HepG2 (cell line): ENCODE data around the gene EFNA2. TPM values are rescaled to one million over a fixed set of nuclear protein-coding genes. Genes with fewer than 3 reads are reported as not detected.

Source experiments
- ATAC-seq: fragments of 200-7000 bp; cut with Tn5 transposase; 3 replicates; pipeline ENCODE4 v1.9.1; 2020; ENCODE audit warnings: mild to moderate bottlenecking, moderate library complexity
- BruUV-seq: library from RNA; stranded (reverse); fragments of 400-500 nt; replicated peaks from 2 replicates; lab custom pipeline; 2021; lab: Mats Ljungman, UMichigan
- CTCF ChIA-PET: fragments of 300-600 bp; formaldehyde crosslinking; extraction: SDS; loops from one replicate; lab custom pipeline; 2021; ENCODE audit warnings: low total read pairs, inconsistent platforms, low intra/inter-chr PET ratio; lab: Yijun Ruan, JAX
- POLR2A ChIA-PET: fragments of 350-600 bp; sonication (Branson Sonifier 250); formaldehyde crosslinking; loops from one replicate; lab custom pipeline; 2020; ENCODE audit warnings: antibody characterized with exemption, inconsistent platforms; lab: Yijun Ruan, JAX
- DNase-seq: peaks from one replicate; pipeline ENCODE4 v3.0.0-alpha.2; 2015; ENCODE audit warnings: low spot score
- FAIRE-seq: peaks from 3 replicates; lab custom pipeline; 2011; peaks lifted over from hg19 to GRCh38; lab: Jason Lieb, UNC
- H2AFZ ChIP-seq: one replicate; pipeline ENCODE4 v1.6.1; 2011; ENCODE audit warnings: low read length, inconsistent platforms
- H3K27ac ChIP-seq: fragments of 300-600 bp; 3 replicates; pipeline ENCODE4 v1.8.0; 2011; ENCODE audit warnings: mixed run types, mild to moderate bottlenecking, mixed read lengths, low read length, inconsistent platforms; ENCODE audit not compliant: insufficient read depth; ENCODE audit errors: extremely low read length
- H3K27me3 ChIP-seq, 2 experiments: fragments of 200-600 bp in 1 of 2; 2 replicates in 1 of 2; 3 replicates in 1 of 2; pipeline versions ENCODE4 v1.6.0 to v1.8.0; 2011; ENCODE audit warnings: low read length in 2 of 2, mild to moderate bottlenecking in 2 of 2, moderate library complexity in 2 of 2, inconsistent platforms in 1 of 2; ENCODE audit not compliant: insufficient read depth in 2 of 2, control insufficient read depth in 1 of 2
- H3K36me3 ChIP-seq, 2 experiments: fragments of 200-600 bp in 1 of 2; replicated peaks in 1 of 2; 2 replicates in 1 of 2; 3 replicates in 1 of 2; pipeline versions ENCODE4 v1.5.1 to v1.8.0; 2011; ENCODE audit warnings: low read length in 2 of 2, inconsistent platforms in 1 of 2; ENCODE audit not compliant: insufficient read depth in 2 of 2, control insufficient read depth in 1 of 2
- H3K4me1 ChIP-seq: 2 replicates; pipeline ENCODE4 v1.5.1; 2012; ENCODE audit warnings: low read length, inconsistent platforms; ENCODE audit not compliant: insufficient read depth
- H3K4me2 ChIP-seq: 2 replicates; pipeline ENCODE4 v1.6.0; 2011; ENCODE audit warnings: low read depth, low read length, inconsistent platforms
- H3K4me3 ChIP-seq, 3 experiments: fragments of 200-600 bp in 1 of 3; sonication (generic), shearing (Covaris generic) in 1 of 3; replicated peaks in 1 of 3; 2 replicates each; pipeline ENCODE4 v1.5.1; 2011 to 2016; ENCODE audit warnings: low read length in 3 of 3, inconsistent platforms in 2 of 3, low read depth in 2 of 3, mild to moderate bottlenecking in 2 of 3, control low read depth in 1 of 3, mixed read lengths in 1 of 3; ENCODE audit not compliant: insufficient read depth in 1 of 3
- H3K79me2 ChIP-seq: one replicate; pipeline ENCODE4 v1.6.1; 2011; ENCODE audit warnings: low read length, inconsistent platforms; ENCODE audit not compliant: insufficient read depth
- H3K9ac ChIP-seq: 2 replicates; pipeline ENCODE4 v1.6.0; 2011; ENCODE audit warnings: mild to moderate bottlenecking, low read depth, low read length, inconsistent platforms; ENCODE audit not compliant: insufficient read depth
- H3K9me3 ChIP-seq: 2 replicates; pipeline ENCODE4 v1.5.1; 2012; ENCODE audit warnings: mild to moderate bottlenecking, low read length
- H4K20me1 ChIP-seq: 2 replicates; pipeline ENCODE4 v1.6.0; 2011; ENCODE audit warnings: inconsistent platforms, mild to moderate bottlenecking, low read length, moderate library complexity; ENCODE audit not compliant: insufficient read depth
- FOXJ3 ChIP-seq: sonication (generic); formaldehyde crosslinking; IDR thresholded peaks from 2 replicates; pipeline ENCODE4 v1.4.0; 2020; ENCODE audit warnings: missing genetic modification reagents, mild to moderate bottlenecking, borderline replicate concordance
- HHEX ChIP-seq: IDR thresholded peaks from 2 replicates; pipeline ENCODE4 v1.6.1; 2016; ENCODE audit warnings: control low read depth
- HMG20B ChIP-seq: conservative IDR thresholded peaks from 2 replicates; pipeline ENCODE4 v1.6.1; 2016; ENCODE audit warnings: missing genetic modification reagents, missing compliant biosample characterization
- MTA3 ChIP-seq: sonication (generic); formaldehyde crosslinking; IDR thresholded peaks from 2 replicates; pipeline ENCODE4 v1.4.0; 2020; ENCODE audit warnings: missing genetic modification reagents
- MXD1 ChIP-seq: sonication (generic); formaldehyde crosslinking; IDR thresholded peaks from 2 replicates; pipeline ENCODE4 v1.4.0; 2020; ENCODE audit warnings: mild to moderate bottlenecking, missing genetic modification reagents
- NR1H2 ChIP-seq: sonication (generic); formaldehyde crosslinking; IDR thresholded peaks from 2 replicates; pipeline ENCODE4 v1.8.1; 2022; ENCODE audit warnings: low read depth, missing genetic modification reagents, borderline replicate concordance
- NR2F2 ChIP-seq: IDR thresholded peaks from 2 replicates; pipeline ENCODE4 v1.6.1; 2012; ENCODE audit warnings: low read depth, inconsistent platforms, borderline replicate concordance
- PCBP2 ChIP-seq: fragments of 200-400 bp; formaldehyde crosslinking; optimal IDR thresholded peaks from 2 replicates; pipeline ENCODE3; 2018; ENCODE audit warnings: low read length, low read depth; ENCODE audit not compliant: poor library complexity, severe bottlenecking
- POLR2A ChIP-seq, 2 experiments: IDR thresholded peaks; 2 replicates each; pipeline ENCODE4 v1.6.1; 2011; ENCODE audit warnings: low read depth in 2 of 2, low read length in 2 of 2, mild to moderate bottlenecking in 1 of 2, moderate library complexity in 1 of 2; ENCODE audit not compliant: insufficient read depth in 1 of 2
- PTBP1 ChIP-seq: fragments of 200-400 bp; formaldehyde crosslinking; IDR thresholded peaks from 2 replicates; pipeline ENCODE4 v1.6.1; 2018; ENCODE audit warnings: low read length, low read depth; ENCODE audit not compliant: poor library complexity, severe bottlenecking
- SKIL ChIP-seq: sonication (generic); formaldehyde crosslinking; IDR thresholded peaks from 2 replicates; pipeline ENCODE4 v1.8.0; 2022; ENCODE audit warnings: missing genetic modification reagents, mild to moderate bottlenecking, moderate library complexity, borderline replicate concordance
- SP4 ChIP-seq: sonication (generic); formaldehyde crosslinking; IDR thresholded peaks from 2 replicates; pipeline ENCODE4 v1.8.1; 2023; ENCODE audit warnings: mild to moderate bottlenecking, missing genetic modification reagents
- SRSF1 ChIP-seq: fragments of 200-400 bp; formaldehyde crosslinking; optimal IDR thresholded peaks from 2 replicates; pipeline ENCODE3; 2017; ENCODE audit warnings: mild to moderate bottlenecking, low read depth, low read length, moderate library complexity
- ZNF235 ChIP-seq: sonication (generic); formaldehyde crosslinking; IDR thresholded peaks from 2 replicates; pipeline ENCODE4 v1.8.1; 2023; ENCODE audit warnings: mild to moderate bottlenecking, missing genetic modification reagents, borderline replicate concordance
- ZNF281 ChIP-seq: sonication (generic); formaldehyde crosslinking; IDR thresholded peaks from 2 replicates; pipeline ENCODE4 v1.4.0; 2020; ENCODE audit warnings: missing genetic modification reagents, borderline replicate concordance
- ZNF292 ChIP-seq: sonication (generic); formaldehyde crosslinking; IDR thresholded peaks from 2 replicates; pipeline ENCODE4 v1.8.1; 2022; ENCODE audit warnings: mild to moderate bottlenecking, low read depth, missing genetic modification reagents, borderline replicate concordance
- ZNF7 ChIP-seq: IDR thresholded peaks from 2 replicates; pipeline ENCODE4 v1.6.1; 2016; ENCODE audit warnings: missing biosample characterization, missing genetic modification reagents
- ZNF780A ChIP-seq: sonication (generic); formaldehyde crosslinking; IDR thresholded peaks from 2 replicates; pipeline ENCODE4 v1.8.0; 2022; ENCODE audit warnings: mild to moderate bottlenecking, missing genetic modification reagents, moderate library complexity
- ZNF841 ChIP-seq: sonication (generic); formaldehyde crosslinking; IDR thresholded peaks from 2 replicates; pipeline ENCODE4 v1.8.1; 2023; ENCODE audit warnings: missing genetic modification reagents, borderline replicate concordance
- WGBS: methylation state at CpG from one replicate; pipeline ENCODE4 v1.1.6; 2017; ENCODE audit warnings: low lambda C conversion rate; 5-methylcytosine and 5-hydroxymethylcytosine counted together
- in situ Hi-C: cut with HindIII; loops from 2 replicates; pipeline ENCODE4 v1.10.0; 2017; ENCODE audit warnings: low pct_unique_long_range_greater_than_20kb; ENCODE audit not compliant: extremely low pct_ligation_motif_present
- intact Hi-C: fragments of 100-400 bp; cut with micrococcal nuclease; formaldehyde crosslinking; loops from one replicate; pipeline ENCODE4 v1.10.0; 2022; ENCODE audit not compliant: unreplicated experiment
- polyA plus RNA-seq, 8 experiments: library from polyadenylated mRNA; depleted of rRNA in 3 of 8; stranded (reverse) in 7 of 8; unstranded in 1 of 8; fragments of >200 nt; fragmentation: Illumina TruSeq in 4 of 8; extraction: Trizol in 4 of 8; gene quantifications; 2 replicates each; pipeline versions ENCODE4 v1.2.1 to v1.2.3, GENCODE V29; 2011 to 2016; ENCODE audit warnings: low read depth in 4 of 8, missing spikeins in 1 of 8, mixed read lengths in 1 of 8; ENCODE audit not compliant: insufficient read depth in 1 of 8
- total RNA-seq, 5 experiments: library from RNA; depleted of rRNA; stranded (reverse); fragments of >200 nt; fragmentation: Illumina TruSeq; extraction: Trizol; gene quantifications; 2 replicates each; pipeline ENCODE4 v1.2.3, GENCODE V29; 2016; ENCODE audit warnings: low read depth in 1 of 5

Gene EFNA2
- total and polyA plus RNA-seq, 2 of the 13 experiments (the other 11 are each of a cell fraction or from before 2014, with no cell fraction given), result 6.0 to 9.9 TPM

DNA sequence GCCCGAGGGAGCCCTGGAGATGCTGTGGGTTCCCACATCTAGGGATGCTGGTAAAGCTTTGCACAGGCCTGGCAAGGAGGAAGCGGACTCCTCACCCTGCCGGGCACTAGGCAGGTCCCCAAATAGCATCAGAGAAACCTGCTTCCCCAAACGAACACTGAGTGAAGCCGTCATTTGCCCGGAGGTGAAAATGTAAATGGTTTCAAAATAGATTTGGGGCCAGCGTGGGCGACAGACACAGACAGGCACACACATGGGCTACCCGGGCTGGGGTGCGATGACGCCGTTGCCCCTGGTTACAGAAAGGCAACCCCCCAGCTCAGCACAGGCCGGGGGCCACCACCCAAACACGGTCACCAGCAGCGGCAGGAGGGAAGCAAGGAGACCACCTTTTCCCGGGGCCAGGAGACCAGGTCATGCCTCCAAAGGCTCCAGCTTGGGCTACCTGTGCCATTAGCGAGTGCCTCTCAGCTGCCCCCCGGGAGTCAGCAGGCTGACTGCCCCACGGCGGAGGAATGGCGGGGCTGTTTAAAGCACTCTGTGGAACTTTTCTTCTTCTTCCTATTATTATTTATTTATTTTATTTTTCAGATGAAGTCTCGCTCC lies 50.5 kb downstream of the EFNA2 start:
- Histone ChIP-seq H3K36me3 (no peaks in the 10 kb centered on the region), H2AFZ (no peak overlapping the region), H3K4me1 (peaks cover 13% of the 10 kb centered on the region; the same call in 1 of the 2 replicates), H4K20me1 (no peaks in the 10 kb centered on the region), H3K4me3 (no peak overlapping the region), H3K27me3 (peaks cover 3 to 4% of the 10 kb centered on the region in 2 experiments; a peak in 2 of 5 replicates), H3K4me2 (no peak overlapping the region), H3K9ac (no peak overlapping the region), H3K27ac (no peak overlapping the region), H3K9me3 (no peaks in the 10 kb centered on the region), H3K79me2 (no peaks in the 10 kb centered on the region)
- FAIRE-seq (no peak), ATAC-seq (no peak), DNase-seq (no peak)
- ChIA-PET POLR2A (interaction anchor here (0.5 kb wide), 1 partner anchor 44 kb away, joined by 3 read pairs; no protein-coding TSS in a partner anchor), CTCF (no interaction called here)
- 65% methylated on average over 14 of the region's 22 CpGs for WGBS
- TF ChIP-seq MXD1 (CRISPR knock-in tag) (no peak), PCBP2 (no peak), HMG20B (no peak), NR2F2 (no peak), ZNF292 (CRISPR knock-in tag) (no peak), MTA3 (CRISPR knock-in tag) (no peak), ZNF780A (CRISPR knock-in tag) (no peak), POLR2A (IDR thresholded peaks at IDR 0.05; ENCODE audit: insufficient read depth in 1 of 2, low read depth in 2 of 2, low read length in 2 of 2) (no peak), ZNF7 (CRISPR knock-in tag) (no peak), SKIL (CRISPR knock-in tag) (no peak), HHEX (no peak), PTBP1 (no peak), SRSF1 (no peak), FOXJ3 (CRISPR knock-in tag) (no peak), NR1H2 (CRISPR knock-in tag) (no peak), ZNF235 (CRISPR knock-in tag) (no peak), ZNF841 (CRISPR knock-in tag) (no peak), SP4 (no peak), ZNF281 (no peak)
- intact Hi-C loops (no loop called here), in situ Hi-C loops (no loop called here)
- no TSS peak for BruUV-seq
